Measurements from ENCODE around the gene EFCAB5. TPM values are rescaled to one million over a fixed set of nuclear protein-coding genes. Genes with fewer than 3 reads are reported as not detected.

EFCAB5 gene
- total and polyA plus RNA-seq, 2 of the 13 experiments (the other 11 are each of a cell fraction or from before 2014, with no cell fraction given) = 0.15 TPM; not detected in 1

- TF ChIP-seq ARID5B (CRISPR knock-in tag; IDR thresholded peaks at IDR 0.05) (no peak; the same call in none of the 2 replicates), MTA3 (CRISPR knock-in tag; IDR thresholded peaks at IDR 0.05) (no peak), ZNF609 (CRISPR knock-in tag; IDR thresholded peaks at IDR 0.05; ENCODE audit: borderline replicate concordance) (no peak), ZNF282 (IDR thresholded peaks at IDR 0.05; ENCODE audit: partially characterized antibody) (no peak), NRL (CRISPR knock-in tag; IDR thresholded peaks at IDR 0.05; ENCODE audit: borderline replicate concordance) (no peak), KLF16 (CRISPR knock-in tag; IDR thresholded peaks at IDR 0.05) (peak in 1 of 2 experiments; percentile 62; a peak in 2 of 4 replicates), ESRRA (CRISPR knock-in tag; IDR thresholded peaks at IDR 0.05; ENCODE audit: low read depth) (no peak), NONO (IDR thresholded peaks at IDR 0.05) (no peak), NONO (CRISPR knock-in tag; conservative IDR thresholded peaks at IDR 0.05) (peak; percentile 46; the same call in 1 of the 2 replicates), SP4 (CRISPR knock-in tag; IDR thresholded peaks at IDR 0.05) (no peak), STAT6 (CRISPR knock-in tag; IDR thresholded peaks at IDR 0.05; ENCODE audit: borderline replicate concordance) (no peak), ZNF772 (CRISPR knock-in tag; IDR thresholded peaks at IDR 0.05) (peak; percentile 32; the same call in 1 of the 2 replicates), HNF4A (CRISPR knock-in tag; IDR thresholded peaks at IDR 0.05) (peak; percentile 42; the same call in 1 of the 2 replicates), STAG1 (CRISPR knock-in tag; IDR thresholded peaks at IDR 0.05) (peak; percentile 93), SP2 (CRISPR knock-in tag; IDR thresholded peaks at IDR 0.05) (no peak), KLF9 (CRISPR knock-in tag; IDR thresholded peaks at IDR 0.05; ENCODE audit: low read depth) (no peak), TRIM22 (IDR thresholded peaks at IDR 0.05) (no peak)
Measured at GRCh38 chr17:30104575-30105339, 163.3 kb downstream of the EFCAB5 start (continued).
